HepG2 (cell line): ENCODE measurements around the gene DLG2. TPM values are rescaled to one million over a fixed set of nuclear protein-coding genes. Genes with fewer than 3 reads are reported as not detected.

Experiments used
- ATAC-seq: fragments of 200-7000 bp; cut with Tn5 transposase; 3 replicates; pipeline ENCODE4 v1.9.1; 2020; ENCODE audit warnings: mild to moderate bottlenecking, moderate library complexity
- BruUV-seq: library from RNA; stranded (reverse); fragments of 400-500 nt; replicated peaks from 2 replicates; lab custom pipeline; 2021; lab: Mats Ljungman, UMichigan
- CTCF ChIA-PET: fragments of 300-600 bp; formaldehyde crosslinking; extraction: SDS; loops from one replicate; lab custom pipeline; 2021; ENCODE audit warnings: low total read pairs, inconsistent platforms, low intra/inter-chr PET ratio; lab: Yijun Ruan, JAX
- POLR2A ChIA-PET: fragments of 350-600 bp; sonication (Branson Sonifier 250); formaldehyde crosslinking; loops from one replicate; lab custom pipeline; 2020; ENCODE audit warnings: antibody characterized with exemption, inconsistent platforms; lab: Yijun Ruan, JAX
- DNase-seq: peaks from one replicate; pipeline ENCODE4 v3.0.0-alpha.2; 2015; ENCODE audit warnings: low spot score
- FAIRE-seq: peaks from 3 replicates; lab custom pipeline; 2011; peaks lifted over from hg19 to GRCh38; lab: Jason Lieb, UNC
- H2AFZ ChIP-seq: one replicate; pipeline ENCODE4 v1.6.1; 2011; ENCODE audit warnings: low read length, inconsistent platforms
- H3K27ac ChIP-seq: fragments of 300-600 bp; 3 replicates; pipeline ENCODE4 v1.8.0; 2011; ENCODE audit warnings: mixed run types, mild to moderate bottlenecking, mixed read lengths, low read length, inconsistent platforms; ENCODE audit not compliant: insufficient read depth; ENCODE audit errors: extremely low read length
- H3K27me3 ChIP-seq, 2 experiments: fragments of 200-600 bp in 1 of 2; 2 replicates in 1 of 2; 3 replicates in 1 of 2; pipeline versions ENCODE4 v1.6.0 to v1.8.0; 2011; ENCODE audit warnings: low read length in 2 of 2, mild to moderate bottlenecking in 2 of 2, moderate library complexity in 2 of 2, inconsistent platforms in 1 of 2; ENCODE audit not compliant: insufficient read depth in 2 of 2, control insufficient read depth in 1 of 2
- H3K36me3 ChIP-seq, 2 experiments: fragments of 200-600 bp in 1 of 2; replicated peaks in 1 of 2; 2 replicates in 1 of 2; 3 replicates in 1 of 2; pipeline versions ENCODE4 v1.5.1 to v1.8.0; 2011; ENCODE audit warnings: low read length in 2 of 2, inconsistent platforms in 1 of 2; ENCODE audit not compliant: insufficient read depth in 2 of 2, control insufficient read depth in 1 of 2
- H3K4me1 ChIP-seq: 2 replicates; pipeline ENCODE4 v1.5.1; 2012; ENCODE audit warnings: low read length, inconsistent platforms; ENCODE audit not compliant: insufficient read depth
- H3K4me2 ChIP-seq: 2 replicates; pipeline ENCODE4 v1.6.0; 2011; ENCODE audit warnings: low read depth, low read length, inconsistent platforms
- H3K4me3 ChIP-seq, 3 experiments: fragments of 200-600 bp in 1 of 3; sonication (generic), shearing (Covaris generic) in 1 of 3; replicated peaks in 1 of 3; 2 replicates each; pipeline ENCODE4 v1.5.1; 2011 to 2016; ENCODE audit warnings: low read length in 3 of 3, inconsistent platforms in 2 of 3, low read depth in 2 of 3, mild to moderate bottlenecking in 2 of 3, control low read depth in 1 of 3, mixed read lengths in 1 of 3; ENCODE audit not compliant: insufficient read depth in 1 of 3
- H3K79me2 ChIP-seq: one replicate; pipeline ENCODE4 v1.6.1; 2011; ENCODE audit warnings: low read length, inconsistent platforms; ENCODE audit not compliant: insufficient read depth
- H3K9ac ChIP-seq: 2 replicates; pipeline ENCODE4 v1.6.0; 2011; ENCODE audit warnings: mild to moderate bottlenecking, low read depth, low read length, inconsistent platforms; ENCODE audit not compliant: insufficient read depth
- H3K9me3 ChIP-seq: 2 replicates; pipeline ENCODE4 v1.5.1; 2012; ENCODE audit warnings: mild to moderate bottlenecking, low read length
- H4K20me1 ChIP-seq: 2 replicates; pipeline ENCODE4 v1.6.0; 2011; ENCODE audit warnings: inconsistent platforms, mild to moderate bottlenecking, low read length, moderate library complexity; ENCODE audit not compliant: insufficient read depth
- GFI1 ChIP-seq: sonication (generic); formaldehyde crosslinking; IDR thresholded peaks from 2 replicates; pipeline ENCODE4 v1.5.0; 2020; ENCODE audit warnings: missing genetic modification reagents, mild to moderate bottlenecking, borderline replicate concordance
- HIVEP1 ChIP-seq: sonication (generic); formaldehyde crosslinking; IDR thresholded peaks from 2 replicates; pipeline ENCODE4 v1.4.0; 2020; ENCODE audit warnings: mild to moderate bottlenecking, missing genetic modification reagents
- HNF4A ChIP-seq: sonication (generic); formaldehyde crosslinking; IDR thresholded peaks from 2 replicates; pipeline ENCODE4 v1.4.0; 2020; ENCODE audit warnings: missing genetic modification reagents
- HNF4G ChIP-seq, 2 experiments: sonication (generic) in 1 of 2; formaldehyde crosslinking in 1 of 2; IDR thresholded peaks; 2 replicates each; pipeline versions ENCODE4 v1.4.0 to v1.6.1; 2011 to 2020; ENCODE audit warnings: borderline replicate concordance in 2 of 2, low read depth in 2 of 2, mild to moderate bottlenecking in 2 of 2, low read length in 1 of 2, missing genetic modification reagents in 1 of 2, moderate library complexity in 1 of 2
- HOXD1 ChIP-seq: sonication (generic); formaldehyde crosslinking; IDR thresholded peaks from 2 replicates; pipeline ENCODE4 v1.5.0; 2020; ENCODE audit warnings: missing genetic modification reagents
- ZNF121 ChIP-seq: sonication (generic); formaldehyde crosslinking; IDR thresholded peaks from 2 replicates; pipeline ENCODE4 v1.5.0; 2020; ENCODE audit warnings: mild to moderate bottlenecking, missing genetic modification reagents
- ZNF747 ChIP-seq: sonication (generic); formaldehyde crosslinking; IDR thresholded peaks from 2 replicates; pipeline ENCODE4 v1.8.1; 2023; ENCODE audit warnings: missing genetic modification reagents, mild to moderate bottlenecking, borderline replicate concordance
- WGBS: methylation state at CpG from one replicate; pipeline ENCODE4 v1.1.6; 2017; ENCODE audit warnings: low lambda C conversion rate; 5-methylcytosine and 5-hydroxymethylcytosine counted together
- in situ Hi-C: cut with HindIII; loops from 2 replicates; pipeline ENCODE4 v1.10.0; 2017; ENCODE audit warnings: low pct_unique_long_range_greater_than_20kb; ENCODE audit not compliant: extremely low pct_ligation_motif_present
- intact Hi-C: fragments of 100-400 bp; cut with micrococcal nuclease; formaldehyde crosslinking; loops from one replicate; pipeline ENCODE4 v1.10.0; 2022; ENCODE audit not compliant: unreplicated experiment
- polyA plus RNA-seq, 8 experiments: library from polyadenylated mRNA; depleted of rRNA in 3 of 8; stranded (reverse) in 7 of 8; unstranded in 1 of 8; fragments of >200 nt; fragmentation: Illumina TruSeq in 4 of 8; extraction: Trizol in 4 of 8; gene quantifications; 2 replicates each; pipeline versions ENCODE4 v1.2.1 to v1.2.3, GENCODE V29; 2011 to 2016; ENCODE audit warnings: low read depth in 4 of 8, missing spikeins in 1 of 8, mixed read lengths in 1 of 8; ENCODE audit not compliant: insufficient read depth in 1 of 8
- total RNA-seq, 5 experiments: library from RNA; depleted of rRNA; stranded (reverse); fragments of >200 nt; fragmentation: Illumina TruSeq; extraction: Trizol; gene quantifications; 2 replicates each; pipeline ENCODE4 v1.2.3, GENCODE V29; 2016; ENCODE audit warnings: low read depth in 1 of 5
- TF ChIP-seq, protein P1 (sequence below): sonication (generic); formaldehyde crosslinking; IDR thresholded peaks from 2 replicates; pipeline ENCODE4 v1.9.0; 2022; ENCODE audit warnings: missing genetic modification reagents, mild to moderate bottlenecking, borderline replicate concordance

Gene DLG2
- total and polyA plus RNA-seq, 2 of the 13 experiments (the other 11 are each of a cell fraction or from before 2014, with no cell fraction given): 0.46 to 1.0 TPM

DNA sequence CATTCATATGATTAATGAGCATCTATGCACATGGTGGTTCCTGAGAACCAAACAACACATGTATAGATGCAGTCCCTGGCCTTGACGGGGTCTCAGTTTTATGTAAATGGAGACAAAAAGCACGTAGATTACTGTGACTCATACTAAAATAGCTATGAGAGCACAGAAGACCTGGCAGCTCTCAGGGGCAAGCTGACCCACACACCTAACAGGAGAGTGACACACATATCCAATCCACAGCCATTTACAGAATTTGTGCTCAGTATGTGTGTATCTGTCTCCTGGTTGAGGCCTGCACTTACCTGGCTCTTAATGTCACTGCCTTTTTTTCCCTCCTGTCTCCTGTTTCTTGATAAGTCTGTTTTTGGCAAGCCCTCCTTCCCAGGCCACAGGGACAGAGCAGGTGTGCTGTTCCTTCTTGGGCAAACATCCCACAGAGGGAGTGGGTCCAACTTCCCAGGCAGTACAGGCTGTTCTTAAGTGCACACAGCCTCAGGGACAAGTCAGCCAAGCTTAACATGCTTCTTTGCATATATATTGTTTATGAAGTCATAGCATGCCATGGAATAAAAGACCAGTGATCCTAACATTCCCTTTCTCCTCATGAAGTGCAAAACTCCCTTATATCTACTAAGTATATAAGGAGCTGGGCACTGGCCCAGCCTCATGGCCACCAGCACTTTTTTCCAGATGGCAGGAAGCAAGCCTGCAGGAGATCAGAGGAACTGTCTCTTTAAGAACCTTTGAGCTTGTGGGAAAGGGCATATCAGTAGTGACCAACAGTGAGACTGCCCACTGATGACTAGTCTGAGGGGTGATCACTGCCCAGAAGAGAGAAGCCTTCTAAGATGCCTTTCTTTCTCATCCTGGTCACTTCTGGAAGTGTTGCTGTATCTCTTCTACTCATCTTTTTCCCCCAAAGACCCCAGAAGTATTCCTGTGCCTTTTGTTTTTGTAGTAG is 2216.3 kb downstream of the DLG2 start:
- FAIRE-seq (no peak), ATAC-seq (peak; percentile 76)
- Histone ChIP-seq H4K20me1 (no peaks in the 10 kb centered on the region), H3K9me3 (no peaks in the 10 kb centered on the region), H3K36me3 (no peaks in the 10 kb centered on the region)
- intact Hi-C loops (no loop called here), in situ Hi-C loops (no loop called here)
- POLR2A ChIA-PET: no interaction called here
- BruUV-seq: no TSS peak
- no peak for TF ChIP-seq HIVEP1 (CRISPR knock-in tag)
- peak; percentile 35; the same call in 1 of the 2 replicates for TF ChIP-seq HNF4A
- TF ChIP-seq HNF4G (IDR thresholded peaks at IDR 0.05; ENCODE audit: borderline replicate concordance, low read depth, low read length): peak; percentile 53; the same call in 1 of the 2 replicates
- TF ChIP-seq HNF4G (CRISPR knock-in tag; IDR thresholded peaks at IDR 0.05; ENCODE audit: borderline replicate concordance, low read depth): no peak
- TF ChIP-seq HOXD1 (CRISPR knock-in tag): no peak
- 0 out of 2 replicates have a peak, but pooled peaks have one; percentile 27 for TF ChIP-seq ZNF121 (CRISPR knock-in tag)
- TF ChIP-seq, protein P1, sequence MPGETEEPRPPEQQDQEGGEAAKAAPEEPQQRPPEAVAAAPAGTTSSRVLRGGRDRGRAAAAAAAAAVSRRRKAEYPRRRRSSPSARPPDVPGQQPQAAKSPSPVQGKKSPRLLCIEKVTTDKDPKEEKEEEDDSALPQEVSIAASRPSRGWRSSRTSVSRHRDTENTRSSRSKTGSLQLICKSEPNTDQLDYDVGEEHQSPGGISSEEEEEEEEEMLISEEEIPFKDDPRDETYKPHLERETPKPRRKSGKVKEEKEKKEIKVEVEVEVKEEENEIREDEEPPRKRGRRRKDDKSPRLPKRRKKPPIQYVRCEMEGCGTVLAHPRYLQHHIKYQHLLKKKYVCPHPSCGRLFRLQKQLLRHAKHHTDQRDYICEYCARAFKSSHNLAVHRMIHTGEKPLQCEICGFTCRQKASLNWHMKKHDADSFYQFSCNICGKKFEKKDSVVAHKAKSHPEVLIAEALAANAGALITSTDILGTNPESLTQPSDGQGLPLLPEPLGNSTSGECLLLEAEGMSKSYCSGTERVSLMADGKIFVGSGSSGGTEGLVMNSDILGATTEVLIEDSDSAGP: peak; percentile 77
- no peak for TF ChIP-seq ZNF747 (CRISPR knock-in tag)
- no peak for TF ChIP-seq GFI1 (CRISPR knock-in tag)
- TF ChIP-seq, all 625 proteins: peak for 4
- WGBS: 24% methylated on average over 2 of the region's 2 CpGs
- H3K4me2 ChIP-seq: no peak overlapping the region
- H3K27me3 ChIP-seq: no peaks in the 10 kb centered on the region
- no peak overlapping the region for H2AFZ ChIP-seq
- CTCF ChIA-PET: no interaction called here
- H3K79me2 ChIP-seq: no peaks in the 10 kb centered on the region
- H3K4me3 ChIP-seq: no peak overlapping the region
- H3K4me1 ChIP-seq: no peaks in the 10 kb centered on the region
- DNase-seq: no peak
- no peak overlapping the region for H3K9ac ChIP-seq
- H3K27ac ChIP-seq: no peak overlapping the region
